ENCODE results near the gene RABGAP1L.
"Not testable (repeated sequence)": the region's sequence is repeated elsewhere in the genome, so short reads cannot be mapped to it uniquely, and the experiment has no call there.

The RABGAP1L gene

GRCh38 chr1:175040324-175040879, 881.1 kb downstream of the RABGAP1L start:
- Histone ChIP-seq H3K9ac (ENCODE audit: insufficient read length) (no peak overlapping the region), H3K27ac (no peak overlapping the region), H3K36me3 (ENCODE audit: insufficient read depth, low read length) (no peaks in the 10 kb centered on the region), H3K4me3 (no peak overlapping the region), H3K9me3 (ENCODE audit: low read depth, low read length) (no peaks in the 10 kb centered on the region)
- DNase-seq (ENCODE audit: low read depth, low spot score) = no peak
- no peak for TF ChIP-seq POLR2AphosphoS5 (IDR thresholded peaks at IDR 0.05; ENCODE audit: borderline replicate concordance, low read depth, low read length)
- TF ChIP-seq EZH2 (IDR thresholded peaks at IDR 0.05) = no peak
- no peak for TF ChIP-seq FOXP2 (optimal IDR thresholded peaks at IDR 0.05; ENCODE audit: control extremely low read depth, extremely low read length, insufficient read depth)

- no peak for DNase-seq (ENCODE audit: low read depth, low spot score)
- TF ChIP-seq POLR2AphosphoS5 (IDR thresholded peaks at IDR 0.05; ENCODE audit: borderline replicate concordance, low read depth, low read length) = no peak
- no peak for TF ChIP-seq FOXP2 (optimal IDR thresholded peaks at IDR 0.05; ENCODE audit: control extremely low read depth, extremely low read length, insufficient read depth)
- TF ChIP-seq EZH2 (IDR thresholded peaks at IDR 0.05) = no peak
- Histone ChIP-seq H3K4me3 (no peak overlapping the region), H3K9ac (ENCODE audit: insufficient read length) (no peak overlapping the region), H3K36me3 (ENCODE audit: insufficient read depth, low read length) (no peaks in the 10 kb centered on the region), H3K9me3 (ENCODE audit: low read depth, low read length) (no peaks in the 10 kb centered on the region), H3K27ac (no peak overlapping the region)
Measured at GRCh38 chr1:175042650-175043049, 883.3 kb downstream of the RABGAP1L start.

DNA sequence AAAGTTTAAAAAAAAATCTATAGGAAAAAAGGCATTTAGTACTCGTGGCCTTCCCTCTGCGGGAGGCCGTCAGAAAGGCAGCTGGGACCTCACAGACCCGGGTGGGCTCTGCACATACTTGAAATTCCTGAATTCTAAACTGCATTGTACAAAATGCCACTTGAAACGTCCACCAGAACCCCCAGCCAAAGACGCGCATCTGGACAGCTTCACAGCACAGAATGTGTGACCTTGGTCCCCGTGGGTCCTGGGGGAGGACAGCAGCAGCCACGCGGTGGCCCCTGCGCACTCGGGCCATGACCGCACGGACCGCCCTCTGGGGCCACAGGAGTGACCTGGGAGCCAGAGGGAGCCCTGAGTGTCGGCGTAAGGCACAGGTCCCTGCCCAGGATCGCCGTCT, 884.5 kb downstream of the RABGAP1L start:
- no peak for DNase-seq (ENCODE audit: low read depth, low spot score)
- Histone ChIP-seq H3K4me3 (no peak overlapping the region; the same call in 1 of the 2 replicates), H3K9me3 (ENCODE audit: low read depth, low read length) (no peaks in the 10 kb centered on the region), H3K36me3 (ENCODE audit: insufficient read depth, low read length) (no peaks in the 10 kb centered on the region), H3K27ac (peak overlapping the region; percentile 83), H3K9ac (ENCODE audit: insufficient read length) (no peak overlapping the region)
- no peak for TF ChIP-seq FOXP2 (optimal IDR thresholded peaks at IDR 0.05; ENCODE audit: control extremely low read depth, extremely low read length, insufficient read depth)
- no peak for TF ChIP-seq EZH2 (IDR thresholded peaks at IDR 0.05)
- TF ChIP-seq POLR2AphosphoS5 (IDR thresholded peaks at IDR 0.05; ENCODE audit: borderline replicate concordance, low read depth, low read length) = no peak

DNA sequence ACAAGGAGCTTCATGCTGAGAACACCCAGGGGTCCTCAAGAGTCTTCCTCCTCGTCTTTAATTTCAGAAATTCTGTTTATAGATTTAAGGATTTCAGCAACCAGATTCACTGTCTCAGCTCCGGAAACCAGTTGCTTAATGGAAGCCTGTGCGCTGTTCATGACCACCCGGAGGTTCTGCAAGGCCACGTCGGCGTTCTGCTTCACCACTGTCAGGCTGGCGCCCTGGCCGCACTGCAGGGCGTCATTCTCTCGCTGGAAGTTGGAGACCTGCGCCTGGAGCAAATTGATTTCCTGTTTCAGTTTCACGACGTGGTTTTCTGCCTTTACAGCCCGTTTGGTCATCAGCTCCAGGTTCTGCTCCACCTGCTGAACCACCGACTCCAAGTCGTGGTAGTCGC, 885.3 kb downstream of the RABGAP1L start:
- peak overlapping the region; percentile 48 for H3K9ac ChIP-seq (ENCODE audit: insufficient read length)
- not testable (repeated sequence) for H3K36me3 ChIP-seq (ENCODE audit: insufficient read depth, low read length); H3K9me3 ChIP-seq (ENCODE audit: low read depth, low read length); DNase-seq (ENCODE audit: low read depth, low spot score)
- H3K4me3 ChIP-seq = peak overlapping the region; percentile 70
- peak overlapping the region; percentile 83 for H3K27ac ChIP-seq
